ENCODE results near the gene MAP2K6. TPM values are rescaled to one million over a fixed set of nuclear protein-coding genes. Genes with fewer than 3 reads are reported as not detected.
A peak's percentile ranks its signal among the peaks of the same experiment; 100 is the strongest.

MAP2K6 gene
- total RNA-seq, 2 donors from 2014 or later = 4.4 to 34.6 TPM

DNA sequence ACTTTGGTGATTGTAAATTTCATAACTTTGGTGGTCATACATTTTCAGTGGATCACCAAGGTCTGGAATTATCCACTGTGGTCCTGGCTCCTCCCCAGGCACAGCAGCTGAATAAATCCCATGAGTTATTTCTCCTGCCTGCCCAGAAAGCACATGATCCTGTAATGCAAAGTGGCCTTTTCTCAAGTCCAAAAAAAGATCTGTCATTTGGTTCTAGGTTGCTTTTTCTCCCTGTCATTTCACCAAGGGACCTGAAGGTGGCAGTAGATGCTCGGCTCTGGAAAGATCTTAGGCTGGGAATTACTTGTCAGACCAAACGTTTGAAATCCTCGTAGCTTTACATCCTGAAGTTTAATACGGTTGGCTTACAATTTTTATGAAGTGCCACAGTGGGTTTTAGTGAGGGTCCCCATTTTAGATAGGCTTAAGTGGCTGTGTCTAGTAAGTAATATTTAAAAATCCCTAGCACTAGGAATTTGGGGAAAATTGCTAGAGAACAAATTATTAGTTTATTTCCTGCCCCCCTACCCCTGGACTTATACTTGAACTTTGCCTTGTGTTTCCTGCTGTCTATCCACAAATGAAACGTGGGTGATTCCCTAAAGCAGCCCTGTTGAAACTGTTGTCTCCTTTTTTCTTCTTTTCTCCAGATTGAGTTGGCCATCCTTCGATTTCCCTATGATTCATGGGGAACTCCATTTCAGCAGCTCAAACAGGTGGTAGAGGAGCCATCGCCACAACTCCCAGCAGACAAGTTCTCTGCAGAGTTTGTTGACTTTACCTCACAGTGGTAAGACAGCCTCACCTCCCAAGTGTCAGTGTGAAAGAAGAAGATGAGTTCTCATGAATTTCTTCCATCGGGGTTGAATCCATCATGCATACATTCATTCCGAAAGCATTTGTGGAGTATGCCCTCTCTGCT, 111.7 kb downstream of the MAP2K6 start:
- H3K4me1 ChIP-seq = no peaks in the 10 kb centered on the region
- H3K36me3 ChIP-seq (replicated peaks in 1 of 2; ENCODE audit: insufficient read depth in 1 of 2, low read depth in 2 of 2) = no peaks in the 10 kb centered on the region
- no peaks in the 10 kb centered on the region for H3K27me3 ChIP-seq
- no peak overlapping the region for H3K4me3 ChIP-seq
- H3K9me3 ChIP-seq = no peaks in the 10 kb centered on the region
- intact Hi-C loops (cut with DNase I) = loop anchor here (10.0 kb wide), 1 partner anchor 191 kb away; no protein-coding TSS in a partner anchor
- ATAC-seq (peak; percentile 78), DNase-seq (peak; percentile 53 to 64 (median 58))
- TF ChIP-seq POLR2A (IDR thresholded peaks at IDR 0.05) = no peak
- TF ChIP-seq, protein P1, sequence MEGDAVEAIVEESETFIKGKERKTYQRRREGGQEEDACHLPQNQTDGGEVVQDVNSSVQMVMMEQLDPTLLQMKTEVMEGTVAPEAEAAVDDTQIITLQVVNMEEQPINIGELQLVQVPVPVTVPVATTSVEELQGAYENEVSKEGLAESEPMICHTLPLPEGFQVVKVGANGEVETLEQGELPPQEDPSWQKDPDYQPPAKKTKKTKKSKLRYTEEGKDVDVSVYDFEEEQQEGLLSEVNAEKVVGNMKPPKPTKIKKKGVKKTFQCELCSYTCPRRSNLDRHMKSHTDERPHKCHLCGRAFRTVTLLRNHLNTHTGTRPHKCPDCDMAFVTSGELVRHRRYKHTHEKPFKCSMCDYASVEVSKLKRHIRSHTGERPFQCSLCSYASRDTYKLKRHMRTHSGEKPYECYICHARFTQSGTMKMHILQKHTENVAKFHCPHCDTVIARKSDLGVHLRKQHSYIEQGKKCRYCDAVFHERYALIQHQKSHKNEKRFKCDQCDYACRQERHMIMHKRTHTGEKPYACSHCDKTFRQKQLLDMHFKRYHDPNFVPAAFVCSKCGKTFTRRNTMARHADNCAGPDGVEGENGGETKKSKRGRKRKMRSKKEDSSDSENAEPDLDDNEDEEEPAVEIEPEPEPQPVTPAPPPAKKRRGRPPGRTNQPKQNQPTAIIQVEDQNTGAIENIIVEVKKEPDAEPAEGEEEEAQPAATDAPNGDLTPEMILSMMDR (IDR thresholded peaks at IDR 0.05) = peak; percentile 78 to 92 (median 85)
- H3K27ac ChIP-seq = no peak overlapping the region
- WGBS, 2 donors = 35 to 39% methylated on average over 9 of the region's 9 CpGs

DNA sequence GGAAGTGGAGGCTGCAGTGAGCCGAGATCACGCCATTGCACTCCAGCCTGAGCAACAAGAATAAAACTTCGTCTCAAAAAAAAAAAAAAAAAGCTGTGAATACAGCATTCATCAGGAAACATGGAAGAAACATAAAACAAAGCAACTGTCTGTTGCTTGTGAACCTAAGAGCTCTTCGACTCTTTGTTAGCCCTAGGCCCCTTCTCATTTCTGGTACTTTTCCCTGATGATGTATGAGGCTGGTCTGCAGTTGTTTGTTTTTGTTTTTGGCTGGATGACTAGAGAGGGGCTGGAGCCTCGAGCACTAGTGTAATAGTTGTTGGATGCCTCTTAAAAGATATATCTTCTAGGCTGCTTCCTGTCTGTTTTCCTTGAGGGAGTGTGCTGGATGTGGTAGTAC, 113.5 kb downstream of the MAP2K6 start:
- no peaks in the 10 kb centered on the region for H3K9me3 ChIP-seq
- DNase-seq (no peak), ATAC-seq (no peak)
- no peaks in the 10 kb centered on the region for H3K27me3 ChIP-seq
- H3K4me3 ChIP-seq = no peak overlapping the region
- TF ChIP-seq, protein P1 (IDR thresholded peaks at IDR 0.05) = no peak
- TF ChIP-seq POLR2A (IDR thresholded peaks at IDR 0.05) = no peak
- H3K4me1 ChIP-seq = no peaks in the 10 kb centered on the region
- no peak overlapping the region for H3K27ac ChIP-seq
- no peaks in the 10 kb centered on the region for H3K36me3 ChIP-seq (replicated peaks in 1 of 2; ENCODE audit: insufficient read depth in 1 of 2, low read depth in 2 of 2)
- 74 to 78% methylated on average over 5 of the region's 5 CpGs for WGBS, 2 donors
- intact Hi-C loops (cut with DNase I) = loop anchor here (10.0 kb wide), 1 partner anchor 193 kb away; no protein-coding TSS in a partner anchor

DNA sequence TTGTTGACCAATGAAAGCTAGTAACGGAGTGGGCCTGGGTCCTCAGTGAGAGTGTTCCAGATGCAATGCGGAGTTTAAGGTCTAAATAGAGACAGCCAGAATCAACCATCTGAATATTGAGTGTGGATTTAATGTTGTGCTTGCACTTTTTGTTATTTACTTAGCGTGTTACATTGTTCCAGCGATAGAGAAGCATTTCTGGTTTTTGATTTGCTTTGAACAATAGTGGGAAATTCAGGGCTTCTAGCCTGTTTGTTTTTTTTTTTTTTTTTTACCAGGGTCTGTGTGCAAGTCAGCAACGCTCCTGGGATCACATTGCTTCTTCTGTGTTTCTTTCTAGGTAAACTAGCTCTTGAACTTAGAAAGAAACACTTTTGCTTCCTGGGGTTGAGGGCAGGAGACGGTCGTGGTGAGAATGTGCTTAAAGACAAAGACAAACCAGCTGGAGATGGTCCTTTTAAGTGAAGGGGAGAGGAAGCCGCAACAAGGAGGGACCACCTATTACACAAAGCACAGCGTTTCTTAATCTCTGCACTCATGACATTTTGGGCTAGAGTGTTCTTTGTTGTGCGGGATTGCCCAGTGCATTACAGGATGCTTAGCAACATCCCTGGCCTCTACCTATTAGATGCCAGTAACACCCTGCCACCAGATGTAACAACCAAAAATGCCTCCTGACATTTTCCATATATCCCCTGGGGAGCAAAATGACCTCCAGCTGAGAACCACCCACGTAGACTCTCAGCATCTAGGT, 119.2 kb downstream of the MAP2K6 start:
- Histone ChIP-seq H3K27ac (no peak overlapping the region), H3K36me3 (replicated peaks in 1 of 2; ENCODE audit: insufficient read depth in 1 of 2, low read depth in 2 of 2) (peaks cover 0 to 5% of the 10 kb centered on the region in 2 donors), H3K4me3 (no peak overlapping the region), H3K4me1 (no peaks in the 10 kb centered on the region), H3K27me3 (no peaks in the 10 kb centered on the region), H3K9me3 (no peaks in the 10 kb centered on the region)
- 90 to 95% methylated on average over 11 of the region's 11 CpGs for WGBS, 2 donors
- ATAC-seq (no peak), DNase-seq (peak in 2 of 4 donors; percentile 6 to 8)
- intact Hi-C loops (cut with DNase I) = no loop called here
- TF ChIP-seq, protein P1 (IDR thresholded peaks at IDR 0.05) = no peak
- no peak for TF ChIP-seq POLR2A (IDR thresholded peaks at IDR 0.05)

DNA sequence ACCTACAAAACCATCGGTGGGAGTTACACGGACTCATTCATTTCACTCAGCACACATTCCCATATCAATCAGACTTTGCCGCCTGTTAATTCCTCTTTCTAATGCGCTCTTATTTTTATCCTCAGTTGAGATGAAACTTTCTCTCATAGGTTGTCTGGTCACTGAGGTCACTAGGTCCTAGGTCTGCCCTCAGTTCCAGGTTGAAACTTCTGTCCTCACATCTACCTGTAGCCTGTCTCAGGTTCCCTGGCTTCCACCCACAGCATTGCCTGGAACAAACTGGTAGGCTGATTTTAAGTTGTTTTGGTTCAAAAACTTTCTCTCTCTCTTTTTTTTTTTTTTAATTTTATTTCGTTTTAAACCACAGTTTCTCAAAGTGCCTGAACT, 119.7 kb downstream of the MAP2K6 start:
- H3K36me3 ChIP-seq (replicated peaks in 1 of 2; ENCODE audit: insufficient read depth in 1 of 2, low read depth in 2 of 2) = peaks cover 0 to 5% of the 10 kb centered on the region in 2 donors
- WGBS, 2 donors = 84 to 88% methylated on average over 5 of the region's 5 CpGs
- no peak for TF ChIP-seq POLR2A (IDR thresholded peaks at IDR 0.05)
- TF ChIP-seq, protein P1 (IDR thresholded peaks at IDR 0.05) = no peak

More for the DNA sequence above, 119.7 kb downstream of the MAP2K6 start:
- intact Hi-C loops (cut with DNase I) = no loop called here
- Histone ChIP-seq H3K9me3 (no peaks in the 10 kb centered on the region), H3K27me3 (no peaks in the 10 kb centered on the region), H3K4me3 (no peak overlapping the region), H3K4me1 (no peaks in the 10 kb centered on the region), H3K27ac (no peak overlapping the region)
- DNase-seq (no peak), ATAC-seq (no peak)
